ENCODE data around the gene STX18.

Gene STX18

DNA sequence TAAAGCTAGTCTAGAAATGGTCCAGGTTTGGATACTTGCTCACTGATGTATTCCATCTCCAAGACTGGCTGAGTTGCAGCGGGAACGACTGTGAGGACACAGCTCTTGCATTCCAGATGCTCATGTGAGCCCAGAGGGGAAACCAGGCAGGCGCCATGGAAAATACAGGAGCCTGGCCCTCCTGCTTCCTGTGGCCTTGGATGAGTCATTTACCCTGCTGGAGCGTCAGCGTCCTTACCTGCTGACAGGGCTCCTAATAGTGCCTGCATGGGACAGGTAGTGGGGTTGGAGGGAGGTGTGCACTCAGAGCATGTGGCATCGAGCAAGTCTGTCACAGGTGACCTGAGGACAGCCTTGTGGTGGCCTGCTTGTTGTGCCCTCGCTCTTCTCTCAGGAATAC, 85.5 kb downstream of the STX18 start:
- Histone ChIP-seq H2AFZ (ENCODE audit: low read depth, low read length) (no peak overlapping the region), H3K27ac (ENCODE audit: low read length) (no peak overlapping the region), H3K4me1 (ENCODE audit: insufficient read depth, low read length) (no peaks in the 10 kb centered on the region), H3K27me3 (ENCODE audit: insufficient read depth, low read length, poor library complexity) (no peaks in the 10 kb centered on the region), H4K20me1 (ENCODE audit: insufficient read depth, low read length) (no peaks in the 10 kb centered on the region), H3K36me3 (ENCODE audit: insufficient read depth, low read length) (peaks cover 59% of the 10 kb centered on the region), H3K9ac (ENCODE audit: low read depth, low read length) (no peak overlapping the region), H3K4me2 (ENCODE audit: insufficient read depth, low read length) (no peak overlapping the region), H3K79me2 (ENCODE audit: insufficient read depth, low read length) (no peaks in the 10 kb centered on the region), H3K9me3 (ENCODE audit: insufficient read depth, low read length, severe bottlenecking) (no peaks in the 10 kb centered on the region), H3K4me3 (ENCODE audit: low read depth in 1 of 2, low read length in 2 of 2) (no peak overlapping the region)
- TF ChIP-seq, protein P1, sequence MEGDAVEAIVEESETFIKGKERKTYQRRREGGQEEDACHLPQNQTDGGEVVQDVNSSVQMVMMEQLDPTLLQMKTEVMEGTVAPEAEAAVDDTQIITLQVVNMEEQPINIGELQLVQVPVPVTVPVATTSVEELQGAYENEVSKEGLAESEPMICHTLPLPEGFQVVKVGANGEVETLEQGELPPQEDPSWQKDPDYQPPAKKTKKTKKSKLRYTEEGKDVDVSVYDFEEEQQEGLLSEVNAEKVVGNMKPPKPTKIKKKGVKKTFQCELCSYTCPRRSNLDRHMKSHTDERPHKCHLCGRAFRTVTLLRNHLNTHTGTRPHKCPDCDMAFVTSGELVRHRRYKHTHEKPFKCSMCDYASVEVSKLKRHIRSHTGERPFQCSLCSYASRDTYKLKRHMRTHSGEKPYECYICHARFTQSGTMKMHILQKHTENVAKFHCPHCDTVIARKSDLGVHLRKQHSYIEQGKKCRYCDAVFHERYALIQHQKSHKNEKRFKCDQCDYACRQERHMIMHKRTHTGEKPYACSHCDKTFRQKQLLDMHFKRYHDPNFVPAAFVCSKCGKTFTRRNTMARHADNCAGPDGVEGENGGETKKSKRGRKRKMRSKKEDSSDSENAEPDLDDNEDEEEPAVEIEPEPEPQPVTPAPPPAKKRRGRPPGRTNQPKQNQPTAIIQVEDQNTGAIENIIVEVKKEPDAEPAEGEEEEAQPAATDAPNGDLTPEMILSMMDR (IDR thresholded peaks at IDR 0.05; ENCODE audit: borderline replicate concordance, extremely low read depth, low read length, poor library complexity, severe bottlenecking), result no peak
- no peak for TF ChIP-seq EZH2 (IDR thresholded peaks at IDR 0.05; ENCODE audit: borderline replicate concordance, low read depth, low read length, severe bottlenecking)
- no peak for DNase-seq
- no peak for ATAC-seq (ENCODE audit: insufficient read depth, low read depth)

DNA sequence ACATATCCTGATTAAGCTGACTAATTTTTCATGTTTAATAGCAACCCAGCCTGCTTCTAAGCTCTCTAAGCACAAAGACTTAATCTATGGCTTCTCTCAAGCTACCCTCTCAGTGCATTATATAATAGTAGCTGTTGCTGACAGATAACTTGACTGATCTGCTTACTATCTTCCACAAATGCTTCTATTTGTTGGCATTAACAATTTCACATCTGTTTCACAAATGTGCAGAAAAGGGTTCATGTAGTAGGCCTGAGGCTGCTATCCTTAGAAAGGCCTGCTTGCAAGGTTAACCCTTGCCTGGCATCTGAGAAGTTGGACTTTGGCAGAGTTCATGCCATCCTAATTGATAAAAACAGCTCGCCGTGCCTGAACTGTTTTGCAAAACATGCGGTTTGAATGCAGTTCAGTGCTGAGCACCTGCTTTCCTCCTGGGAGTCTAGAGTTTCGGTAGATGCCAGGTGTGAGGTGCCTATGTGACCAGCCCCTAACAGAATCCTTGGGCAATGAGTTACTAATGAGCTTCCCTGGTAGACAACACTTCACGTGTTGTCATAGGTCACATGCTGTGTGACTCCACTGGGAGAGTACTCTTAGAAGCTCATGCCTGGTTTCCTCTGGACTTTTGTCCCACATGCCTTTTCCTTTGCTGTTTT, 86.5 kb downstream of the STX18 start:
- Histone ChIP-seq H3K27me3 (ENCODE audit: insufficient read depth, low read length, poor library complexity) (no peaks in the 10 kb centered on the region), H3K79me2 (ENCODE audit: insufficient read depth, low read length) (no peaks in the 10 kb centered on the region), H3K9me3 (ENCODE audit: insufficient read depth, low read length, severe bottlenecking) (no peaks in the 10 kb centered on the region), H4K20me1 (ENCODE audit: insufficient read depth, low read length) (no peaks in the 10 kb centered on the region), H3K4me2 (ENCODE audit: insufficient read depth, low read length) (no peak overlapping the region), H3K4me3 (ENCODE audit: low read depth in 1 of 2, low read length in 2 of 2) (no peak overlapping the region), H3K36me3 (ENCODE audit: insufficient read depth, low read length) (peaks cover 59% of the 10 kb centered on the region), H3K9ac (ENCODE audit: low read depth, low read length) (no peak overlapping the region), H3K27ac (ENCODE audit: low read length) (no peak overlapping the region), H3K4me1 (ENCODE audit: insufficient read depth, low read length) (no peaks in the 10 kb centered on the region), H2AFZ (ENCODE audit: low read depth, low read length) (no peak overlapping the region)
- DNase-seq (no peak), ATAC-seq (ENCODE audit: insufficient read depth, low read depth) (no peak)
- TF ChIP-seq EZH2 (IDR thresholded peaks at IDR 0.05; ENCODE audit: borderline replicate concordance, low read depth, low read length, severe bottlenecking), result no peak
- TF ChIP-seq, protein P1 (IDR thresholded peaks at IDR 0.05; ENCODE audit: borderline replicate concordance, extremely low read depth, low read length, poor library complexity, severe bottlenecking), result no peak

DNA sequence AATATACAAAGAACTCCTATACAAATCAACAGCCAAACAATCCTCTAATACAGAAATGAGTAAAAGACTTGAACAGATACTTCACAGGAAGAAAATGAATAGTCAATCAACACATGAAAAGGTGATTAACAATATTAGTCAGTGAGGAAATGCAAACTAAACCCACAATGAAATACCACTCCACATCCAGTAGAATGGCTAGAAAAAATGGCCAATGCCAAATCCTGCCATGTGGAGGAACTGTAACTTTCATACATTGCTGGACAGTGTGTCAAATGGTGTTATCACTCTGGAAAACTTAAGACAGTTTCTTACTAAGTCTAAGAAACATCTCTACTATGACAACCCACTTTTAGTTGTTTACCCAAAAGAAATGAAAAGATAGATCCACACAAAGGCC, 95.4 kb downstream of the STX18 start:
- Histone ChIP-seq H3K4me3 (ENCODE audit: low read depth in 1 of 2, low read length in 2 of 2) (no peak overlapping the region), H2AFZ (ENCODE audit: low read depth, low read length) (no peak overlapping the region), H3K4me1 (ENCODE audit: insufficient read depth, low read length) (no peaks in the 10 kb centered on the region), H3K36me3 (ENCODE audit: insufficient read depth, low read length) (no peaks in the 10 kb centered on the region), H4K20me1 (ENCODE audit: insufficient read depth, low read length) (0 out of 2 replicates have a peak, but pooled peaks cover 3% of the 10 kb centered on the region), H3K9me3 (ENCODE audit: insufficient read depth, low read length, severe bottlenecking) (no peaks in the 10 kb centered on the region), H3K27ac (ENCODE audit: low read length) (no peak overlapping the region), H3K79me2 (ENCODE audit: insufficient read depth, low read length) (no peaks in the 10 kb centered on the region), H3K9ac (ENCODE audit: low read depth, low read length) (no peak overlapping the region), H3K27me3 (ENCODE audit: insufficient read depth, low read length, poor library complexity) (no peaks in the 10 kb centered on the region), H3K4me2 (ENCODE audit: insufficient read depth, low read length) (no peak overlapping the region)
- ATAC-seq (ENCODE audit: insufficient read depth, low read depth) (no peak), DNase-seq (no peak)
- TF ChIP-seq EZH2 (IDR thresholded peaks at IDR 0.05; ENCODE audit: borderline replicate concordance, low read depth, low read length, severe bottlenecking), result no peak
- TF ChIP-seq, protein P1 (IDR thresholded peaks at IDR 0.05; ENCODE audit: borderline replicate concordance, extremely low read depth, low read length, poor library complexity, severe bottlenecking), result no peak

Measured in DND-41 (cell line).